ENCODE data around the gene CFAP221.

Gene CFAP221

GRCh38 chr2:119544075-119544938, at the start of gene CFAP221:
Gene CFAP221 (plus strand): TSS chr2:119544449. CDS start chr2:119546132, 1,683 bp downstream.
- no peak for DNase-seq

GRCh38 chr2:119495948-119496347, 48.3 kb upstream of the CFAP221 start:
- DNase-seq: no peak

GRCh38 chr2:119496682-119497081, 47.6 kb upstream of the CFAP221 start:
- DNase-seq: no peak

GRCh38 chr2:119508756-119509155, 35.5 kb upstream of the CFAP221 start:
- DNase-seq: no peak

GRCh38 chr2:119511989-119512388, 32.3 kb upstream of the CFAP221 start:
- DNase-seq: no peak

GRCh38 chr2:119512946-119513345, 31.3 kb upstream of the CFAP221 start:
- no peak for DNase-seq

- DNase-seq: no peak
Observed at GRCh38 chr2:119513832-119514231, 30.4 kb upstream of the CFAP221 start.

GRCh38 chr2:119516121-119516520, 28.1 kb upstream of the CFAP221 start:
- DNase-seq: no peak

- DNase-seq: peak; percentile 26
Observed at GRCh38 chr2:119517433-119517832, 26.8 kb upstream of the CFAP221 start.

- no peak for DNase-seq
Observed at GRCh38 chr2:119518401-119519056, 25.7 kb upstream of the CFAP221 start.

- DNase-seq: no peak
Observed at GRCh38 chr2:119519057-119519408, 25.2 kb upstream of the CFAP221 start.

- no peak for DNase-seq
Observed at GRCh38 chr2:119520696-119521432, 23.4 kb upstream of the CFAP221 start.

- no peak for DNase-seq
Observed at GRCh38 chr2:119521433-119522050, 22.7 kb upstream of the CFAP221 start.

- no peak for DNase-seq
Observed at GRCh38 chr2:119522671-119523070, 21.6 kb upstream of the CFAP221 start.

- DNase-seq: no peak
Observed at GRCh38 chr2:119523383-119523951, 20.8 kb upstream of the CFAP221 start.

GRCh38 chr2:119523952-119524694, 20.1 kb upstream of the CFAP221 start, which contains the start of gene SCTR:
Gene SCTR (minus strand): TSS chr2:119524483. CDS start chr2:119524226, 257 bp downstream.
- DNase-seq: no peak

GRCh38 chr2:119525614-119526013, 18.6 kb upstream of the CFAP221 start:
- DNase-seq: no peak

GRCh38 chr2:119527999-119528398, 16.2 kb upstream of the CFAP221 start:
- no peak for DNase-seq

GRCh38 chr2:119531292-119531691, 13.0 kb upstream of the CFAP221 start:
- DNase-seq: no peak

- DNase-seq: no peak
Observed at GRCh38 chr2:119533560-119533959, 10.7 kb upstream of the CFAP221 start.

- no peak for DNase-seq
Observed at GRCh38 chr2:119536211-119536610, 8.0 kb upstream of the CFAP221 start.

- DNase-seq: no peak
Observed at GRCh38 chr2:119536707-119537106, 7.5 kb upstream of the CFAP221 start.

Measured in CD4-positive, alpha-beta T cell treated with Interleukin-15 for 1 hour (primary cell).